Spleen (tissue), 11 donors: ENCODE data around the gene TKT. TPM values are rescaled to one million over a fixed set of nuclear protein-coding genes. Genes with fewer than 3 reads are reported as not detected.

Experiments used
- DNase-seq: peaks from one replicate; pipeline ENCODE4 v3.0.0-alpha.2; 2020
- H3K27ac ChIP-seq, 8 donors: fragments of 200-600 bp; sonication (generic) in 7 of 8; 1 replicate in 4 of 8; 2 replicates in 4 of 8; pipeline versions ENCODE4 v1.5.0 to v1.8.0; 2016 to 2021; ENCODE audit warnings: inconsistent platforms in 4 of 8, mild to moderate bottlenecking in 4 of 8, moderate library complexity in 1 of 8
- H3K27me3 ChIP-seq, 7 donors: fragments of 200-600 bp; sonication (generic) in 6 of 7; replicated peaks in 1 of 7; 1 replicate in 4 of 7; 2 replicates in 3 of 7; pipeline versions ENCODE4 v1.5.0 to v1.8.0; 2016 to 2021; ENCODE audit warnings: inconsistent platforms in 3 of 7, mild to moderate bottlenecking in 1 of 7
- H3K36me3 ChIP-seq, 6 donors: fragments of 200-600 bp; sonication (generic) in 5 of 6; 1 replicate in 4 of 6; 2 replicates in 2 of 6; pipeline versions ENCODE4 v1.5.0 to v1.8.0; 2016 to 2021; ENCODE audit warnings: inconsistent platforms in 2 of 6
- H3K4me1 ChIP-seq, 6 donors: fragments of 200-600 bp; sonication (generic) in 5 of 6; 1 replicate in 3 of 6; 2 replicates in 3 of 6; pipeline versions ENCODE4 v1.5.0 to v1.8.0; 2016 to 2021; ENCODE audit warnings: inconsistent platforms in 3 of 6
- H3K4me3 ChIP-seq, 8 donors: fragments of 200-600 bp; sonication (generic) in 7 of 8; 1 replicate in 4 of 8; 2 replicates in 4 of 8; pipeline versions ENCODE4 v1.5.0 to v1.8.0; 2016 to 2021; ENCODE audit warnings: inconsistent platforms in 4 of 8, mild to moderate bottlenecking in 4 of 8, moderate library complexity in 2 of 8
- H3K9me3 ChIP-seq, 8 donors: fragments of 200-600 bp; sonication (generic) in 7 of 8; 1 replicate in 4 of 8; 2 replicates in 4 of 8; pipeline versions ENCODE4 v1.5.0 to v1.8.0; 2016 to 2021; ENCODE audit warnings: inconsistent platforms in 4 of 8
- POLR2A ChIP-seq, 3 donors: fragments of 450-650 bp; IDR thresholded peaks; one replicate each; pipeline ENCODE4 v1.5.1; 2017; ENCODE audit warnings: antibody characterized with exemption in 3 of 3, mild to moderate bottlenecking in 1 of 3
- POLR2AphosphoS5 ChIP-seq, 3 donors: sonication (generic); formaldehyde crosslinking; IDR thresholded peaks; one replicate each; pipeline ENCODE4 v1.5.1; 2017; ENCODE audit warnings: antibody characterized with exemption in 3 of 3
- WGBS, 5 donors: extraction: QIAGEN DNeasy Blood & Tissue Kit in 3 of 5; methylation state at CpG; one replicate each; pipeline versions ENCODE4 v1.1.5 to v1.1.7; 2013 to 2018; 5-methylcytosine and 5-hydroxymethylcytosine counted together
- intact Hi-C: fragments of 100-400 bp; cut with DNase I; formaldehyde crosslinking; loops from one replicate; pipeline ENCODE4 v1.15.0; 2023; ENCODE audit warnings: low total_unique reads
- polyA plus RNA-seq, 3 donors: library from polyadenylated mRNA; stranded (reverse); fragments of 200-250 nt; gene quantifications; one replicate each; pipeline ENCODE4 v1.2.1, GENCODE V29; 2013
- total RNA-seq, 7 donors: library from RNA; depleted of rRNA in 3 of 7; stranded (reverse); fragments of >200 nt in 3 of 7; fragmentation: NEBNext Ultra II Directional in 4 of 7; extraction: Animal tissue kit (Norgen Biotek cat#: 25700) in 4 of 7; gene quantifications; one replicate each; pipeline versions ENCODE4 v1.1.0 to v1.2.1, GENCODE V29; 2016 to 2021
- TF ChIP-seq, protein P1 (sequence below), 11 experiments: fragments of 200-600 bp in 7 of 11; fragments of 450-650 bp in 4 of 11; sonication (generic) in 4 of 11; IDR thresholded peaks in 8 of 11; conservative IDR thresholded peaks in 3 of 11; 1 replicate in 7 of 11; 2 replicates in 4 of 11; pipeline versions ENCODE4 v1.4.0 to v1.8.0; 2016 to 2021; ENCODE audit warnings: antibody characterized with exemption in 11 of 11, inconsistent platforms in 4 of 11, mild to moderate bottlenecking in 1 of 11
- donor health status: healthy with polysubstance abuse.
- donor health status: DM: no; HTN: no; CAD: no; lungs with moderate emphysema.
- donor health status: DM: no; HTN: no; CAD: no.
- donor health status: Bipolar disorder and iron deficiency.
- donor health status: healthy.
- donor health status: DM: no; HTN: no; CAD: no.
- donor health status: DM: yes; HTN: yes; CAD: no.

TKT gene
- total and polyA plus RNA-seq, 10 donors = 110 to 490 (median 273) TPM

DNA sequence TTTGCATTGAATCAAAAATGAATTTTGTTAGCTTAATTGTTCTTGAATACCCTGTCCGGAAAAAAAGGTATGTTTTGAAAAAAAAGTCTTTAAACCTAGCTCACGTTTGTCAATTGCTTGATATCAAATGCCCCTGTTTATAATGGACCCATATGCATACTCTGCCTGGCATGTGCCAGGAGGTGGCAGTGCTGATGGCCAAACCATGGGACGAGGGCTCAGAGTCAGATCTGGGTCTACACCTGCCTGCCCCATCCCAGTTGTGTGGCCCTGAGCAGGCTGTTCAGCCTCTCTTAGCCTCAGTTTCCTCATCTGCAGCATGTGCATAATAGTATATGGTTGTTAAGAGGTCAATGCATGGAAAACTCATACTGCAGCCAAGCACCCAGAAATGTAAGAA, 56.0 kb downstream of the TKT start:
- intact Hi-C loops = loop anchor here (5.0 kb wide), 1 partner anchor 88 kb away; no protein-coding TSS in a partner anchor
- no peak for DNase-seq
- 58 to 71% (median 59%) methylated on average over 3 of the region's 3 CpGs for WGBS, 5 donors
- Histone ChIP-seq H3K4me3 (no peak overlapping the region), H3K36me3 (peaks cover 0 to 21% (median 0%) of the 10 kb centered on the region in 6 donors), H3K4me1 (peaks cover 8 to 24% (median 20%) of the 10 kb centered on the region in 6 donors), H3K27me3 (peaks cover 0 to 4% (median 0%) of the 10 kb centered on the region in 7 donors), H3K27ac (no peak overlapping the region), H3K9me3 (no peaks in the 10 kb centered on the region)
- TF ChIP-seq, protein P1, sequence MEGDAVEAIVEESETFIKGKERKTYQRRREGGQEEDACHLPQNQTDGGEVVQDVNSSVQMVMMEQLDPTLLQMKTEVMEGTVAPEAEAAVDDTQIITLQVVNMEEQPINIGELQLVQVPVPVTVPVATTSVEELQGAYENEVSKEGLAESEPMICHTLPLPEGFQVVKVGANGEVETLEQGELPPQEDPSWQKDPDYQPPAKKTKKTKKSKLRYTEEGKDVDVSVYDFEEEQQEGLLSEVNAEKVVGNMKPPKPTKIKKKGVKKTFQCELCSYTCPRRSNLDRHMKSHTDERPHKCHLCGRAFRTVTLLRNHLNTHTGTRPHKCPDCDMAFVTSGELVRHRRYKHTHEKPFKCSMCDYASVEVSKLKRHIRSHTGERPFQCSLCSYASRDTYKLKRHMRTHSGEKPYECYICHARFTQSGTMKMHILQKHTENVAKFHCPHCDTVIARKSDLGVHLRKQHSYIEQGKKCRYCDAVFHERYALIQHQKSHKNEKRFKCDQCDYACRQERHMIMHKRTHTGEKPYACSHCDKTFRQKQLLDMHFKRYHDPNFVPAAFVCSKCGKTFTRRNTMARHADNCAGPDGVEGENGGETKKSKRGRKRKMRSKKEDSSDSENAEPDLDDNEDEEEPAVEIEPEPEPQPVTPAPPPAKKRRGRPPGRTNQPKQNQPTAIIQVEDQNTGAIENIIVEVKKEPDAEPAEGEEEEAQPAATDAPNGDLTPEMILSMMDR (IDR thresholded peaks at IDR 0.05 in 8 of 11, conservative IDR thresholded peaks at IDR 0.05 in 3 of 11) = no peak

DNA sequence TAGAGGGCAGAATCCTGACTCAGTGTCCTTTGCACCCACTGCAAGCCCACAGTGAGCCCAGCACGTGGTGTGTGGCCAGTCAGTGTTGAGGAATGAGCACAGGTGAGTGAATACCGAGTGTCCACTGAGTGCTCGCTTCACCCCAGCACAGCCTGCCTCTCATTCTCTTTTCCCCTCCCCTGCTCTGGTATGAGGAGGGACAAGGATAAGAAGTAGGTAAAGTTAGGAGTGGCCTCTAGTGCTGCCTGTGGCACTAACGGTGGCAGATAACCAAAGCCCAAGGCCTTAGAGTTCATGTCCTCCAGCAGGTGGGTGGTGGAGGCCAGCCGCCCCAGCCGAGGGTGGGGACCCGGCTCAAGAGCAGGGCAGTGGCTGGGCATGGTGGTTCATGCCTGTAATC, 56.8 kb downstream of the TKT start:
- WGBS, 5 donors = 76 to 90% (median 82%) methylated on average over 7 of the region's 7 CpGs
- Histone ChIP-seq H3K9me3 (no peaks in the 10 kb centered on the region), H3K27ac (no peak overlapping the region), H3K27me3 (peaks cover 0 to 4% (median 0%) of the 10 kb centered on the region in 7 donors), H3K4me3 (no peak overlapping the region), H3K4me1 (peaks cover 9 to 33% (median 29%) of the 10 kb centered on the region in 6 donors), H3K36me3 (peaks cover 0 to 25% (median under 1%) of the 10 kb centered on the region in 6 donors)
- DNase-seq = no peak
- TF ChIP-seq POLR2A (IDR thresholded peaks at IDR 0.05) (no peak), POLR2AphosphoS5 (IDR thresholded peaks at IDR 0.05) (no peak)
- TF ChIP-seq, protein P1 (IDR thresholded peaks at IDR 0.05 in 8 of 11, conservative IDR thresholded peaks at IDR 0.05 in 3 of 11) = no peak
- intact Hi-C loops = loop anchor here (5.0 kb wide), 1 partner anchor 87 kb away; no protein-coding TSS in a partner anchor

DNA sequence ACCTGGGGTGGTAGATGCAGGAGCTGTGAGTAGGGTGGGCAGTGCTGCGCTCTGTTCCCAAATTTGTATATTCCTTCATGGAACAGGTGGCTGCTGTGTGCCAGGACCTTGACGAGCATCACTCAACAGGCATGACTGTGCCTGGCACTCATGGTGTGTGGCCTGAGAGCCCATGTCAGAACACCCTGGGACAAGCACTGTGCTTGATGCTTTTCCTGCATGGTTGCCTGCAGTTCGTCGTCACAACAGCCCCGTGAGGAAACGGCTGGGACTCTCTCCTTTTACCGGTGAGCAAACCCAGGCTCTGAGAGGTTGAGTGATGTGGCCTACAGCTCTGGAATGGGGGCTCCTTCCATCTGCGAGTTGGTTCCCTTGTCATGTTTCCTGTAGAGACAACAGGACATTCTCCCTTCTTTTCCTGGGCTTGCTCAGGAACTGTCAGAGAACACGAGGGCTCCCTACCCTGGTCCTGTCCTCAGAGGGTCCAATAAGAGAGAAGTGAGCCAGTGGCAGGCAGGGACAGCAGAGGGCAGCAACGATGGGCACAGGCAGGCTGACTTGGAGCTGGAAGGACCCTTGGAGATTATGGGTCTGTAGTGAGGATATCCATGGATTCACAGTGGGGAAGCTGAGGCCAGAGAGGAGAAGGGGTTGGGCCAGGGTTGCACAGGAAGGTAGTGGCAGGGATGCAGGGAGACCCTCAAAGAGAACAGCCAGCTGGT, 57.4 kb downstream of the TKT start:
- no peak for DNase-seq
- Histone ChIP-seq H3K36me3 (peaks cover 0 to 31% (median 6%) of the 10 kb centered on the region in 6 donors), H3K27ac (no peak overlapping the region), H3K4me1 (peaks cover 9 to 39% (median 33%) of the 10 kb centered on the region in 6 donors), H3K27me3 (peaks cover 0 to 4% (median 0%) of the 10 kb centered on the region in 7 donors), H3K4me3 (no peak overlapping the region), H3K9me3 (no peaks in the 10 kb centered on the region)
- TF ChIP-seq POLR2AphosphoS5 (IDR thresholded peaks at IDR 0.05) (no peak), POLR2A (IDR thresholded peaks at IDR 0.05) (no peak)
- TF ChIP-seq, protein P1 (IDR thresholded peaks at IDR 0.05 in 8 of 11, conservative IDR thresholded peaks at IDR 0.05 in 3 of 11) = no peak
- intact Hi-C loops = loop anchor here (5.0 kb wide), 1 partner anchor 86 kb away; no protein-coding TSS in a partner anchor
- 71 to 82% (median 73%) methylated on average over 9 to 10 of the region's 10 CpGs for WGBS, 5 donors
